Sigmoid colon (tissue), 7 donors: ENCODE data around the gene C1D. TPM values are rescaled to one million over a fixed set of nuclear protein-coding genes. Genes with fewer than 3 reads are reported as not detected.

Source experiments
- DNase-seq: peaks from one replicate; pipeline ENCODE4 v3.0.0-alpha.2; 2019
- H3K27ac ChIP-seq, 4 donors: fragments of 200-600 bp; sonication (generic); one replicate each; pipeline ENCODE4 v1.5.1; 2016 to 2019; ENCODE audit warnings: mild to moderate bottlenecking in 1 of 4
- H3K27me3 ChIP-seq, 3 donors: fragments of 200-600 bp; sonication (generic); one replicate each; pipeline ENCODE4 v1.5.1; 2019; ENCODE audit warnings: mild to moderate bottlenecking in 1 of 3
- H3K36me3 ChIP-seq, 4 donors: fragments of 200-600 bp; sonication (generic); one replicate each; pipeline ENCODE4 v1.5.1; 2016 to 2019
- H3K4me1 ChIP-seq, 4 donors: fragments of 200-600 bp; sonication (generic); one replicate each; pipeline ENCODE4 v1.5.1; 2017 to 2019
- H3K4me3 ChIP-seq, 4 donors: fragments of 200-600 bp; sonication (generic); one replicate each; pipeline ENCODE4 v1.5.1; 2017 to 2019; ENCODE audit warnings: mild to moderate bottlenecking in 2 of 4, moderate library complexity in 1 of 4
- H3K9me3 ChIP-seq, 4 donors: fragments of 200-600 bp in 3 of 4; sonication (generic) in 3 of 4; one replicate each; pipeline versions ENCODE4 v1.5.1 to v1.6.1; 2013 to 2019
- EP300 ChIP-seq, 4 donors: sonication (generic); formaldehyde crosslinking; IDR thresholded peaks; one replicate each; pipeline ENCODE4 v1.6.1; 2017; ENCODE audit warnings: antibody characterized with exemption in 4 of 4
- POLR2A ChIP-seq, 2 donors: fragments of 450-650 bp; IDR thresholded peaks; one replicate each; pipeline ENCODE4 v1.6.1; 2016; ENCODE audit warnings: antibody characterized with exemption in 2 of 2, mild to moderate bottlenecking in 2 of 2, moderate library complexity in 2 of 2
- POLR2AphosphoS5 ChIP-seq, 4 donors: sonication (generic); formaldehyde crosslinking; IDR thresholded peaks; one replicate each; pipeline ENCODE4 v1.6.1; 2017; ENCODE audit warnings: antibody characterized with exemption in 4 of 4
- WGBS, 2 donors: extraction: QIAGEN DNeasy Blood & Tissue Kit; methylation state at CpG; one replicate each; pipeline ENCODE4 v1.1.7; 2013; 5-methylcytosine and 5-hydroxymethylcytosine counted together
- intact Hi-C: fragments of 100-400 bp; cut with DNase I; formaldehyde crosslinking; loops from one replicate; pipeline ENCODE4 v1.15.1; 2023
- polyA plus RNA-seq, 3 donors: library from polyadenylated mRNA; stranded (reverse); fragments of 200-250 nt; gene quantifications; one replicate each; pipeline ENCODE4 v1.2.3, GENCODE V29; 2013
- total RNA-seq, 4 donors: library from RNA; depleted of rRNA; stranded (reverse); fragments of >200 nt; gene quantifications; one replicate each; pipeline ENCODE4 v1.1.0, GENCODE V29; 2016
- TF ChIP-seq, protein P1 (sequence below), 4 experiments: fragments of 450-650 bp in 3 of 4; fragments of 200-600 bp in 1 of 4; IDR thresholded peaks; one replicate each; pipeline ENCODE4 v1.5.1; 2016 to 2019; ENCODE audit warnings: antibody characterized with exemption in 4 of 4, mild to moderate bottlenecking in 3 of 4, moderate library complexity in 2 of 4
- donor health status: healthy with polysubstance abuse.
- donor health status: Bipolar disorder and iron deficiency.
- donor health status: healthy.

C1D gene
- total and polyA plus RNA-seq, 7 donors: 30.6 to 77.0 (median 40.0) TPM

DNA sequence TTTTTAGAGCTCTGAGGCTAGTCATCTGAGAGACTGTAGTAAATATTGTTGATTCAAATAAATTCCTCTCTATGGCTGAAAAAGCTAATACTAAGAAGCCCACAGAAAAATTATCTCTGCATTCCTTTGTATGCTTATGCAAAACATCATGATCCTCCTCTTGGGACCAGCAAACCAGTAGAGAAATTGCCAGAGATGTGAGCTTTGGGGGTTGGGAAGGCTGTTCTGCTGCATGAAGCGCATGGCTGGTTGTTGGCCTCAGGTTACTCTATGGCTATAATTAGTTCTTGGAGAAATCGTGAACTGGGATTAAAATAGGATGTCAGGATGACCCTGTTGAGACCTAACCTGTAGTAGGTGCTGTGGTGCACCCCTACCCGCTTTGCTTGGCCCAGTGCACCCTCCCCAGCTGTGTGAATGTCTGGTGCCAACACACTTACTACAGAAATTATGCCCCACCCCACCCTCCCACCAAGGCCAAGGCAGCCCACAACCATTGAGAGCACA is 35.5 kb upstream of the C1D start:
- H3K36me3 ChIP-seq: no peaks in the 10 kb centered on the region
- H3K27me3 ChIP-seq: no peaks in the 10 kb centered on the region
- intact Hi-C loops: no loop called here
- no peak overlapping the region for H3K4me3 ChIP-seq
- no peaks in the 10 kb centered on the region for H3K9me3 ChIP-seq
- DNase-seq: no peak
- no peaks in the 10 kb centered on the region for H3K4me1 ChIP-seq
- H3K27ac ChIP-seq: no peak overlapping the region
- TF ChIP-seq POLR2A (IDR thresholded peaks at IDR 0.05) (no peak), EP300 (IDR thresholded peaks at IDR 0.05) (no peak), POLR2AphosphoS5 (IDR thresholded peaks at IDR 0.05) (no peak)
- TF ChIP-seq, protein P1, sequence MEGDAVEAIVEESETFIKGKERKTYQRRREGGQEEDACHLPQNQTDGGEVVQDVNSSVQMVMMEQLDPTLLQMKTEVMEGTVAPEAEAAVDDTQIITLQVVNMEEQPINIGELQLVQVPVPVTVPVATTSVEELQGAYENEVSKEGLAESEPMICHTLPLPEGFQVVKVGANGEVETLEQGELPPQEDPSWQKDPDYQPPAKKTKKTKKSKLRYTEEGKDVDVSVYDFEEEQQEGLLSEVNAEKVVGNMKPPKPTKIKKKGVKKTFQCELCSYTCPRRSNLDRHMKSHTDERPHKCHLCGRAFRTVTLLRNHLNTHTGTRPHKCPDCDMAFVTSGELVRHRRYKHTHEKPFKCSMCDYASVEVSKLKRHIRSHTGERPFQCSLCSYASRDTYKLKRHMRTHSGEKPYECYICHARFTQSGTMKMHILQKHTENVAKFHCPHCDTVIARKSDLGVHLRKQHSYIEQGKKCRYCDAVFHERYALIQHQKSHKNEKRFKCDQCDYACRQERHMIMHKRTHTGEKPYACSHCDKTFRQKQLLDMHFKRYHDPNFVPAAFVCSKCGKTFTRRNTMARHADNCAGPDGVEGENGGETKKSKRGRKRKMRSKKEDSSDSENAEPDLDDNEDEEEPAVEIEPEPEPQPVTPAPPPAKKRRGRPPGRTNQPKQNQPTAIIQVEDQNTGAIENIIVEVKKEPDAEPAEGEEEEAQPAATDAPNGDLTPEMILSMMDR (IDR thresholded peaks at IDR 0.05): no peak
- 85 to 87% methylated on average over 3 of the region's 3 CpGs for WGBS, 2 donors

DNA sequence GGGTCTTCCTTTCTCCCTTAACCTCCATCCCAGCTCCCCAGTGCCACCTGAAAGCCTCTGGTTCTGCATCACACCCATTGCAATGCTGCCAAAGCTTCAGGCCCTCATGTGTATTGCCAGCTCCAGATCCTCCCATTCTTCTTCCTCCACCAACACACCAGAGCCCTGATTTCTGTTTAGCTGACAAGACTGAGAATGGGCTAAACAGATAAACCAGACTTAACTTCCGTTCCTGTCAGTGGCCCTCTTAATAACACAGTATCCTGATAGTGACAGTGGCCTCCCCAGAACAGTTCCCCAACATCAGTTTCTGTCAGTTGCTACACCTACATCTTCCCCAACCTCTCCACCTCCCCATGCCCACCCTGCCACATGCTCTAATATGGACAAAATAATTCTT is 31.3 kb upstream of the C1D start:
- 89 to 90% methylated on average over 1 of the region's 1 CpG for WGBS, 2 donors
- DNase-seq: no peak
- intact Hi-C loops: no loop called here
- Histone ChIP-seq H3K36me3 (no peaks in the 10 kb centered on the region), H3K9me3 (peaks cover 0 to 1% (median 0%) of the 10 kb centered on the region in 4 donors), H3K27me3 (no peaks in the 10 kb centered on the region), H3K27ac (no peak overlapping the region), H3K4me3 (no peak overlapping the region), H3K4me1 (no peaks in the 10 kb centered on the region)
- TF ChIP-seq POLR2AphosphoS5 (IDR thresholded peaks at IDR 0.05) (no peak), POLR2A (IDR thresholded peaks at IDR 0.05) (no peak), EP300 (IDR thresholded peaks at IDR 0.05) (no peak)
- TF ChIP-seq, protein P1 (IDR thresholded peaks at IDR 0.05): no peak

DNA sequence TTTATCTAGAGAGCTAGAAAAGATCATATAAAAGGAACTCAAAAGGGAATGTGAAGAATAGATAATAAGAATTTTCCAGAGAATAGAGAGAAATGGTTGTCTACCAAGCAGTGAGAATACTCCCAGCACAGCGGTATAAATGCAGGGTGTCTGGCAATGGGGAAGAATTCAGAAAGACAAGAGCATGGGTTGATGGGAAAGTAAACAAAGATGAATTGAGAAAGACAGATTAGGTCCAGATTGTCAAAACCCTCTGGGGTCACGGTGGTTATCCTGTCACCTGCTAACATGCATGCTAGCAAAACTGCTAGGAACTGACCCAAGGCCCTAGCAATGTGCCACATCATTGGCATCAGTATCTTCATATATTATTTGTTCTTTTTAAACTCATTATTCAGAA is 30.8 kb upstream of the C1D start:
- 89 to 92% methylated on average over 2 of the region's 2 CpGs for WGBS, 2 donors
- DNase-seq: no peak
- Histone ChIP-seq H3K36me3 (no peaks in the 10 kb centered on the region), H3K27me3 (no peaks in the 10 kb centered on the region), H3K27ac (no peak overlapping the region), H3K4me3 (no peak overlapping the region), H3K9me3 (peaks cover 0 to 1% (median 0%) of the 10 kb centered on the region in 4 donors), H3K4me1 (no peaks in the 10 kb centered on the region)
- intact Hi-C loops: no loop called here
- TF ChIP-seq POLR2A (IDR thresholded peaks at IDR 0.05) (no peak), POLR2AphosphoS5 (IDR thresholded peaks at IDR 0.05) (no peak), EP300 (IDR thresholded peaks at IDR 0.05) (no peak)
- TF ChIP-seq, protein P1 (IDR thresholded peaks at IDR 0.05): no peak

- Histone ChIP-seq H3K36me3 (no peaks in the 10 kb centered on the region), H3K9me3 (peaks cover 0 to 1% (median 0%) of the 10 kb centered on the region in 4 donors), H3K27ac (no peak overlapping the region), H3K4me1 (no peaks in the 10 kb centered on the region), H3K27me3 (no peaks in the 10 kb centered on the region), H3K4me3 (no peak overlapping the region)
- WGBS, 2 donors: 72 to 76% methylated on average over 2 of the region's 2 CpGs
- TF ChIP-seq POLR2A (IDR thresholded peaks at IDR 0.05) (no peak), POLR2AphosphoS5 (IDR thresholded peaks at IDR 0.05) (no peak), EP300 (IDR thresholded peaks at IDR 0.05) (no peak)
- TF ChIP-seq, protein P1 (IDR thresholded peaks at IDR 0.05): no peak
- intact Hi-C loops: no loop called here
- DNase-seq: no peak
Observed at GRCh38 chr2:68091439-68092034, 28.7 kb upstream of the C1D start.

DNA sequence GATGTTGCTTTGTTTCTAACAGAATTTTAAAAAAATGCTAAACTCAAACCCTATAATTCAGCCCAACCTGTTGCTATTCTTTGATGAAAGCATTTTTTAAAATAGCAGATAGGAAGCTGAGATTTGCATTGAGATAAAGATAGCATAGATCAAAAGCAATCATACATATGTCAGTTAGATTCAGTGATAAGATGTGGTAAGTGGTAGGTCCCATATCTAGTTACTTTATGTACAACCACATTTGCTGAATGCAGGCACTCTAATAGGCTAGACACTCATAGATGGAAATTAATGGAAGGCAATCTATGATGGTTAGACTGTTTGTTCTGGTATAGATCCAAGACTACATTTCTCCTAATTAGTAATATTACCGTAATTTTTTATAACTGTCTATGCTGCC is 27.2 kb upstream of the C1D start:
- Histone ChIP-seq H3K27ac (no peak overlapping the region), H3K9me3 (peaks cover 0 to 1% (median 0%) of the 10 kb centered on the region in 4 donors), H3K27me3 (no peaks in the 10 kb centered on the region), H3K36me3 (no peaks in the 10 kb centered on the region), H3K4me3 (no peak overlapping the region), H3K4me1 (no peaks in the 10 kb centered on the region)
- intact Hi-C loops: no loop called here
- 91% methylated on average over 1 of the region's 1 CpG for WGBS, 2 donors
- DNase-seq: no peak
- TF ChIP-seq POLR2A (IDR thresholded peaks at IDR 0.05): no peak
